HG03025 (cell line): ENCODE data around the gene SYT13.
"Not testable (repeated sequence)": the region's sequence is repeated elsewhere in the genome, so short reads cannot be mapped to it uniquely, and the experiment has no call there.

Experiments used
- ATAC-seq: cut with Tn5 transposase; IDR thresholded peaks from one replicate; pipeline ENCODE4 v1.9.1; 2021; ENCODE audit warnings: mild to moderate bottlenecking, moderate library complexity; ENCODE audit not compliant: unreplicated experiment, low FRiP score

Gene SYT13

GRCh38 chr11:45313171-45313865 is 27.2 kb upstream of the SYT13 start:
- no peak for ATAC-seq

GRCh38 chr11:45305874-45306623 is 19.9 kb upstream of the SYT13 start:
- ATAC-seq, result no peak

GRCh38 chr11:45304992-45305335 is 18.8 kb upstream of the SYT13 start:
- ATAC-seq, result no peak

GRCh38 chr11:45304111-45304991 is 18.2 kb upstream of the SYT13 start:
- ATAC-seq, result no peak

GRCh38 chr11:45303316-45303715 is 17.2 kb upstream of the SYT13 start:
- no peak for ATAC-seq

GRCh38 chr11:45301537-45302246 is 15.6 kb upstream of the SYT13 start:
- ATAC-seq, result no peak

- no peak for ATAC-seq
These were observed 14.6 kb upstream of the SYT13 start for GRCh38 chr11:45300715-45301114.

GRCh38 chr11:45298718-45299117 is 12.6 kb upstream of the SYT13 start:
- ATAC-seq, result no peak

- no peak for ATAC-seq
These were observed 9.9 kb upstream of the SYT13 start for GRCh38 chr11:45296075-45296474.

- ATAC-seq, result no peak
These were observed 8.4 kb upstream of the SYT13 start for GRCh38 chr11:45294499-45294898.

- ATAC-seq, result not testable (repeated sequence)
These were observed 7.5 kb upstream of the SYT13 start for GRCh38 chr11:45293566-45294192.

- ATAC-seq, result no peak
These were observed 4.4 kb upstream of the SYT13 start for GRCh38 chr11:45290586-45290985.

- ATAC-seq, result no peak
These were observed 3.2 kb upstream of the SYT13 start for GRCh38 chr11:45289369-45289768.

- ATAC-seq, result no peak
These were observed 2.2 kb upstream of the SYT13 start for GRCh38 chr11:45288339-45288738.

- ATAC-seq, result no peak
These were observed 1.3 kb upstream of the SYT13 start for GRCh38 chr11:45287316-45287903.

- ATAC-seq, result no peak
These were observed 802 bp downstream of the SYT13 start for GRCh38 chr11:45285250-45285828.

- ATAC-seq, result no peak
These were observed 4.1 kb downstream of the SYT13 start for GRCh38 chr11:45282081-45282480.

- ATAC-seq, result no peak
These were observed 5.7 kb downstream of the SYT13 start for GRCh38 chr11:45280449-45280848.

- no peak for ATAC-seq
These were observed 6.5 kb downstream of the SYT13 start for GRCh38 chr11:45279645-45280044.
